ENCODE measurements around the gene RRP8.

RRP8 gene

DNA sequence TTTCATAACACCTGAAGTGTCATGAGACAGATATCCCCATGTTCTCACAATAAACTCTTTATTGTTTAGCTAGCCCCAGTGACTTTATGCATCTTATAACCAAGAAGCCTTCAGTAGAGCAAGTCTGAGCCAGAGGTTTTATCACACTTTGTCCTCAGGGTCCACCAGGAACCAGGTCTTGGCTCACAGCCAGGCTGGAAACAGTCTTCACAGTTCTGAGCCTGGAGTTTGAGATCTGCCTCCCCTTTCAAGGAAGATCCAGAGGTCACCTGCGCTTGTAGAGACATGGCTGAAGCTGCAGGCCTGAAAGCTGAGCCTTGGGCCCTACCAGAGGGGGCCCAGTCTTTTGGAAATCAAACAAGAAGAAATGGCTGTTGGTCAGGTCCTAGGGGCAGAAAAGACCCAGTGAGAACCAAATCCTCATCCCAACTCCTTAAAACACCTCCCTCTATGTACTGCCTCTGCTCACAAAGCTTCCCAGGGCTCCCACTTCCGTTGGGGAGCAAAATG is 3.5 kb downstream of the RRP8 start:
- Histone ChIP-seq H3K9me3 (ENCODE audit: insufficient read depth, low read length) (no peaks in the 10 kb centered on the region), H3K27me3 (ENCODE audit: low read length) (no peaks in the 10 kb centered on the region), H3K9me2 (replicated peaks; ENCODE audit: insufficient read depth, low read length) (no peaks in the 10 kb centered on the region), H3K27ac (ENCODE audit: low read depth, low read length) (no peak overlapping the region), H3K9ac (ENCODE audit: low read length) (no peak overlapping the region), H3K36me3 (ENCODE audit: low read length) (peaks cover 14% of the 10 kb centered on the region; the same call in 1 of the 2 replicates), H2AFZ (ENCODE audit: low read depth, low read length, severe bottlenecking) (no peak overlapping the region), H3F3A (ENCODE audit: insufficient read depth) (0 out of 2 replicates have a peak, but pooled peaks cover 5% of the 10 kb centered on the region), H3K79me2 (ENCODE audit: insufficient read depth, low read length) (peaks cover 59% of the 10 kb centered on the region), H3K4me2 (ENCODE audit: low read depth, low read length, poor library complexity, severe bottlenecking) (no peak overlapping the region), H3K4me3 (ENCODE audit: insufficient read depth, low read length, poor library complexity, severe bottlenecking) (no peak overlapping the region), H4K20me1 (ENCODE audit: low read depth, low read length) (no peaks in the 10 kb centered on the region; the same call in 1 of the 2 replicates)
- no peak for TF ChIP-seq CTCF (IDR thresholded peaks at IDR 0.05; ENCODE audit: insufficient read depth, low read length, poor library complexity, severe bottlenecking)
- TF ChIP-seq EZH2phosphoT487 (conservative IDR thresholded peaks at IDR 0.05; ENCODE audit: low read length), result no peak

DNA sequence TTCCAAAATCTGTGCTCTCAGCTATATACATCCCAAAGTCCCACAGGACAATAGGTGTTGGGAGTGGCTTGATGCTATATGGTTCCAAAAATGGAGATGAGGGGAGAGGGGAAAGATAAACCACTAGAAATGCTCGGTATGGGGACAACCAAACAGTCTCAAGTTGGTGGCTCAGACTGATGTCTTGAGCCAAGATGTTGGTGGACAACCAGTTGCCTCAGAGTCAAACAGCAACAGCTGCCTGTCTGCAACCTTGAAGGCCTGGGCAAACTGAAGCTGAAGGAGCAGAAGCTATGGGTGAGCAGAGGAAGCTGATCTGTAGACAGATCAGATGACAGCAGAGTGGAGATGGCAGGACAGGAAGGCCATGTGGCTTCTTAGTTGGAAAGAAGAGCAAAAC is 4.0 kb downstream of the RRP8 start:
- H3K36me3 ChIP-seq (ENCODE audit: low read length), result peaks cover 14% of the 10 kb centered on the region; the same call in 1 of the 2 replicates
- TF ChIP-seq CTCF (IDR thresholded peaks at IDR 0.05; ENCODE audit: insufficient read depth, low read length, poor library complexity, severe bottlenecking) (no peak), EZH2phosphoT487 (conservative IDR thresholded peaks at IDR 0.05; ENCODE audit: low read length) (no peak)

GRCh38 chr11:6598555-6598954 is 4.9 kb downstream of the RRP8 start:
- H3K4me3 ChIP-seq (ENCODE audit: insufficient read depth, low read length, poor library complexity, severe bottlenecking), result no peak overlapping the region
- TF ChIP-seq EZH2phosphoT487 (conservative IDR thresholded peaks at IDR 0.05; ENCODE audit: low read length), result no peak
- TF ChIP-seq CTCF (IDR thresholded peaks at IDR 0.05; ENCODE audit: insufficient read depth, low read length, poor library complexity, severe bottlenecking), result no peak
- H4K20me1 ChIP-seq (ENCODE audit: low read depth, low read length), result no peaks in the 10 kb centered on the region; the same call in 1 of the 2 replicates
- no peak overlapping the region for H3K4me2 ChIP-seq (ENCODE audit: low read depth, low read length, poor library complexity, severe bottlenecking)
- H3K27me3 ChIP-seq (ENCODE audit: low read length), result no peaks in the 10 kb centered on the region
- no peak overlapping the region for H3K9ac ChIP-seq (ENCODE audit: low read length)
- H3K9me2 ChIP-seq (replicated peaks; ENCODE audit: insufficient read depth, low read length), result no peaks in the 10 kb centered on the region
- peaks cover 45% of the 10 kb centered on the region for H3K79me2 ChIP-seq (ENCODE audit: insufficient read depth, low read length)
- H2AFZ ChIP-seq (ENCODE audit: low read depth, low read length, severe bottlenecking), result no peak overlapping the region
- H3K9me3 ChIP-seq (ENCODE audit: insufficient read depth, low read length), result no peaks in the 10 kb centered on the region
- no peak overlapping the region for H3K27ac ChIP-seq (ENCODE audit: low read depth, low read length)
- peaks cover 14% of the 10 kb centered on the region; the same call in 1 of the 2 replicates for H3K36me3 ChIP-seq (ENCODE audit: low read length)
- H3F3A ChIP-seq (ENCODE audit: insufficient read depth), result no peaks in the 10 kb centered on the region

More for the DNA sequence above, 4.0 kb downstream of the RRP8 start:
- Histone ChIP-seq H3K9ac (ENCODE audit: low read length) (no peak overlapping the region), H3K27ac (ENCODE audit: low read depth, low read length) (no peak overlapping the region), H3K4me3 (ENCODE audit: insufficient read depth, low read length, poor library complexity, severe bottlenecking) (no peak overlapping the region), H4K20me1 (ENCODE audit: low read depth, low read length) (no peaks in the 10 kb centered on the region; the same call in 1 of the 2 replicates), H3K9me2 (replicated peaks; ENCODE audit: insufficient read depth, low read length) (no peaks in the 10 kb centered on the region), H3K4me2 (ENCODE audit: low read depth, low read length, poor library complexity, severe bottlenecking) (no peak overlapping the region), H3K79me2 (ENCODE audit: insufficient read depth, low read length) (peaks cover 54% of the 10 kb centered on the region), H3F3A (ENCODE audit: insufficient read depth) (0 out of 2 replicates have a peak, but pooled peaks cover 2% of the 10 kb centered on the region), H3K27me3 (ENCODE audit: low read length) (no peaks in the 10 kb centered on the region), H2AFZ (ENCODE audit: low read depth, low read length, severe bottlenecking) (no peak overlapping the region), H3K9me3 (ENCODE audit: insufficient read depth, low read length) (no peaks in the 10 kb centered on the region)

Data from SU-DHL-6 (cell line).